HG03066 (cell line): ENCODE measurements around the gene RASAL2.
"Not testable (repeated sequence)": the region's sequence is repeated elsewhere in the genome, so short reads cannot be mapped to it uniquely, and the experiment has no call there.

Experiments
- ATAC-seq: cut with Tn5 transposase; IDR thresholded peaks from one replicate; pipeline ENCODE4 v1.9.1; 2021; ENCODE audit warnings: low read depth; ENCODE audit not compliant: unreplicated experiment

The RASAL2 gene

GRCh38 chr1:178500091-178500770 lies 406.3 kb downstream of the RASAL2 start:
- ATAC-seq: no peak

GRCh38 chr1:178500936-178501554 lies 407.1 kb downstream of the RASAL2 start:
- ATAC-seq: no peak

GRCh38 chr1:178501705-178502329 lies 407.9 kb downstream of the RASAL2 start:
- ATAC-seq: peak; percentile 70

GRCh38 chr1:178502330-178502714 lies 408.4 kb downstream of the RASAL2 start:
- no peak for ATAC-seq

GRCh38 chr1:178502856-178503255 lies 409.0 kb downstream of the RASAL2 start:
- ATAC-seq: no peak

GRCh38 chr1:178503316-178503715 lies 409.4 kb downstream of the RASAL2 start:
- not testable (repeated sequence) for ATAC-seq

- no peak for ATAC-seq
Measured at GRCh38 chr1:178503849-178504248, 409.9 kb downstream of the RASAL2 start.

GRCh38 chr1:178504286-178504685 lies 410.4 kb downstream of the RASAL2 start:
- ATAC-seq: no peak

GRCh38 chr1:178506177-178506576 lies 412.3 kb downstream of the RASAL2 start:
- ATAC-seq: no peak

- no peak for ATAC-seq
Measured at GRCh38 chr1:178506669-178507068, 412.8 kb downstream of the RASAL2 start.

- no peak for ATAC-seq
Measured at GRCh38 chr1:178509414-178510007, 415.6 kb downstream of the RASAL2 start.

- ATAC-seq: no peak
Measured at GRCh38 chr1:178510155-178510554, 416.3 kb downstream of the RASAL2 start.

- no peak for ATAC-seq
Measured at GRCh38 chr1:178512566-178513277, 418.8 kb downstream of the RASAL2 start, which contains the start of gene TEX35. Gene TEX35 (plus strand): TSS chr1:178513109. CDS start chr1:178513189, 80 bp downstream.

GRCh38 chr1:178513278-178513983 lies 419.5 kb downstream of the RASAL2 start:
- no peak for ATAC-seq

- ATAC-seq: no peak
Measured at GRCh38 chr1:178516110-178516509, 422.2 kb downstream of the RASAL2 start.

GRCh38 chr1:178518894-178519293 lies 425.0 kb downstream of the RASAL2 start:
- ATAC-seq: no peak

- ATAC-seq: no peak
Measured at GRCh38 chr1:178520803-178521202, 426.9 kb downstream of the RASAL2 start.

GRCh38 chr1:178521241-178521640 lies 427.3 kb downstream of the RASAL2 start:
- no peak for ATAC-seq

- ATAC-seq: no peak
Measured at GRCh38 chr1:178527117-178527516, 433.2 kb downstream of the RASAL2 start.
